T-helper 2 cell treated with Interferon-gamma antibody and Interleukin-4, amounts not matched to agents 100 ng/mL and 5 ng/mL, for 36 hours (primary cell): ENCODE results near the gene VPS39. TPM values are rescaled to one million over a fixed set of nuclear protein-coding genes. Genes with fewer than 3 reads are reported as not detected.
"Not testable (repeated sequence)": the region's sequence is repeated elsewhere in the genome, so short reads cannot be mapped to it uniquely, and the experiment has no call there.

Experiments
- intact Hi-C: fragments of 100-400 bp; cut with micrococcal nuclease; formaldehyde crosslinking; loops from one replicate; pipeline ENCODE4 v1.15.1; 2023
- total RNA-seq: library from RNA; stranded (reverse); gene quantifications from 2 replicates; pipeline ENCODE4 v1.2.3, GENCODE V29; 2022

Gene VPS39, protein sequence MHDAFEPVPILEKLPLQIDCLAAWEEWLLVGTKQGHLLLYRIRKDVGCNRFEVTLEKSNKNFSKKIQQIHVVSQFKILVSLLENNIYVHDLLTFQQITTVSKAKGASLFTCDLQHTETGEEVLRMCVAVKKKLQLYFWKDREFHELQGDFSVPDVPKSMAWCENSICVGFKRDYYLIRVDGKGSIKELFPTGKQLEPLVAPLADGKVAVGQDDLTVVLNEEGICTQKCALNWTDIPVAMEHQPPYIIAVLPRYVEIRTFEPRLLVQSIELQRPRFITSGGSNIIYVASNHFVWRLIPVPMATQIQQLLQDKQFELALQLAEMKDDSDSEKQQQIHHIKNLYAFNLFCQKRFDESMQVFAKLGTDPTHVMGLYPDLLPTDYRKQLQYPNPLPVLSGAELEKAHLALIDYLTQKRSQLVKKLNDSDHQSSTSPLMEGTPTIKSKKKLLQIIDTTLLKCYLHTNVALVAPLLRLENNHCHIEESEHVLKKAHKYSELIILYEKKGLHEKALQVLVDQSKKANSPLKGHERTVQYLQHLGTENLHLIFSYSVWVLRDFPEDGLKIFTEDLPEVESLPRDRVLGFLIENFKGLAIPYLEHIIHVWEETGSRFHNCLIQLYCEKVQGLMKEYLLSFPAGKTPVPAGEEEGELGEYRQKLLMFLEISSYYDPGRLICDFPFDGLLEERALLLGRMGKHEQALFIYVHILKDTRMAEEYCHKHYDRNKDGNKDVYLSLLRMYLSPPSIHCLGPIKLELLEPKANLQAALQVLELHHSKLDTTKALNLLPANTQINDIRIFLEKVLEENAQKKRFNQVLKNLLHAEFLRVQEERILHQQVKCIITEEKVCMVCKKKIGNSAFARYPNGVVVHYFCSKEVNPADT
- 71.1 and 74.1 TPM in 2 replicates for total RNA-seq

DNA sequence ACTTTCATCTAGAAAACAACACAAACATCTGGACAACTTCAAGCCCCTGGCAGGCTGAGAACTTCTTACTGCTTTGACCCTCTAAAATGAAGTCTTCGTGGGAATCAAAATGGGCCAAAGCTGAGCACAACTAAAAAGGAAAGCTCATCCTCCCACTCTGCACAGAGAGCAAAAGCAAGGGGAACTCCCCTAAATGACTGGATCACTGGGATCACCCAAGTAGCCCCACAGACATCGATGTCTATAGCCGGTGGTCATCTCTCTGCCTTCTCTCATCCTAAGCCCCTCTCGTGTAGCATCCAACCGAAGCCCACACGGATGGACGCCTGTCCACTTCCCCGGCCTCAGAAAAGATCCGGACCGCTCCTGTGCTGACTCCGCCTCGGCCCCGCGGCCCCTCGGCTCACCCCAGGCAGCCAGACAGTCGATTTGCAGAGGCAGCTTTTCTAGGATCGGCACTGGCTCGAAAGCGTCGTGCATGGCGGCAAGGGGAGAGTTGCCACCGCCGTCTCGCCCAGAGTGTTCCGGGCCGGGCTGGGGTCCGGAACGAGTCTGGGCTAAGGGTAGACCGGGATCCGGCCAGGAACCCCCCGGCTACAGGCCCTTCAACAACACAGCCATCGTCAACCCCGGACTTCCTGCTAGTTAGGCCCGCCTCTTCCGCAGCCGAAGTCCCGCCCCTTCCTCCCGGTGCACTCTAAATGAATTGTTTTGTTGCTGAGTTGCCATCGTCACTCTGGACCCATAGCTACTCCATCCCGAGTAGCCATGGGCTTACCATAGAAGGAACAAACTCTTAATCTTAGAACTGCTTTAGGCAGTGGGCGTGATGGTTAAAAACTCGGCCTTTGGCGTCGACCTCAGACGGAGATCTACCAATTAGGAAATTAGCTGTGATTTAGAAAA lies at the start of gene VPS39:
TSS of gene VPS39 (minus strand) at position 631 of the 906 bp plus-strand sequence. CDS start at position 480, 151 bp downstream.
- intact Hi-C loops, result loop anchor here (1.0 kb wide), 1 partner anchor 65 kb away; the partner anchor contains the start of genes GANC and TMEM87A

DNA sequence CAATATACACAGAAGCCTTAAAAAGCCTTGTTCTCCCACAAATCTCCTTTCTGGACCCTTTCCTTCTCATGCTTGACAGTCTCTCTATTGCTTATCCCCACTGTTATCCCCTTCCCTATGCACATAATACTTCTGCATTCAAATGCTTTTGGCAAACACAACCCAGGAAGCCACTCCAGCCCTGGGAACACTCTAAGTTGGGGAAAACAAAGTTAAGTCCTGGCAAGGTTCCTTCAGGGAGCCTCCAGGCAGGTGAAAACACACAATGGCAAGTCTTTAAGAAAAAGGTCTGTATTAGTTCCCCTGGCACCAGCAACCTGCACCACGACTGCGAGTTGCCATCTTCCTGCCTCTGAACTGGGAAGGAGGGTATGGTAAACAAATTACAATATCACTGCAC lies 45.2 kb upstream of the VPS39 start:
- intact Hi-C loops, result no loop called here

DNA sequence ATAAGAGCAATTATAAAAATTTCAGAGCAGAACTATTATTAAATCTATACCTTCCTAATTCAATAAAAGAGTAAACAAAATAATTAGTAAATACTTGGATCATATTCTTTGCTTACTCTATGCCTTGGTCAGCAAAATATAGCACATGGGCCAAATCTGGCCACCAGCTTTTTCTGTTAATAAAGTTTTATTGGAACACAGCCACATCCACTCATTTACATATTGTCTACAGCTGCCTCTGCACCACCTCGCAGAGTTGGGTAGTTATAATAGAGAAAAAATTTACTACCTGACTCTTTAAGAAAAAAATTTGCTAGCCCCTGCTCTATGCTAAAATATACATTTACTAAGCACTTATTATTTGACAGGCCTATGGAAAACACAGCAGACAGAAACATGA lies 32.7 kb upstream of the VPS39 start:
- intact Hi-C loops, result no loop called here

DNA sequence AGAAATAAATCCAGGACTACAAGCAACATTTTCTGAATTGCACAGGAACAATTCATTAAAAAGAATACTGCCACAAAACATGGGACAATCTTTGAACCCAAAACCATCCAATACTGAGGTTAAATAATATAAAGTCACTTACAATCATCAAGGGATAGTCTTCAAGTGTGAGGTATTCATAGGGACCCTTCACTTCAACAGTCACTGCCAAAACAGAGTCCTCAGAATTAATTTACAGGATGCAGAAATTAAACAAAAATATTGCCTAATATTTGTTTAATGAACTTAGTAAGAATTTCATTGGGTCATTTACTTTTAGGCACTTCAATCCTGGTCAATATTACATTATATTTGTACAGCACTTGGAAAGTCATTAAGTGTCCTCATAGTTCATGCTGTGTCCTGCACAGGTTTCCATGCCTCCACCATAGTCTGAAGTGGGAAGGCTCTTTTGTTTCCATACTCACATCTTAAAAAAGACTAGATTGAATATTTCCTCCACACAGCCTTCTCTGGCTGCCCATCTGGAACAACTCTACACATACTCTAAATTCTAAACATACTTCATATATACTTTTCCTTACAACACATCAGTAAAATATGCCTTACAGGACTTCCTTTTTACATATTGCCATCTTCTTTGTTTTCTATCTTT lies 31.6 kb upstream of the VPS39 start:
- intact Hi-C loops, result no loop called here

DNA sequence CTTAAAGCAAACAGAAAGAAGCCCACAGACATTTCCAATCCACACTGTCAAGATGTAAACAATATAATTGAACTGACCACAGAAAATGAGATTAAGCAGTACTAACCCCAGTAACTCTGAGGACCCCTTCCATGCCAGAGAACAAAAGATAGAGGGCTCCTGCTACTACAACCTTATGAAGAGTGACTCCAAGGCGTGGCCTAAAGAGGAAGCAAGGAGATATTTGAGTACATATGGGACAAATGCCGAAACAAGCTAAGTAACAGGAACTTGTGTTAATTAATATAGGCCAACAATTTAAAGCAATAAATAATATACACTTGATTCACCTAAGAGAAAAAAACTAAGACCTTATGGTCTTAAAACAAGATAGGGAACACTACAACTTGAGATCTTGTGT lies 25.0 kb upstream of the VPS39 start:
- intact Hi-C loops, result no loop called here

DNA sequence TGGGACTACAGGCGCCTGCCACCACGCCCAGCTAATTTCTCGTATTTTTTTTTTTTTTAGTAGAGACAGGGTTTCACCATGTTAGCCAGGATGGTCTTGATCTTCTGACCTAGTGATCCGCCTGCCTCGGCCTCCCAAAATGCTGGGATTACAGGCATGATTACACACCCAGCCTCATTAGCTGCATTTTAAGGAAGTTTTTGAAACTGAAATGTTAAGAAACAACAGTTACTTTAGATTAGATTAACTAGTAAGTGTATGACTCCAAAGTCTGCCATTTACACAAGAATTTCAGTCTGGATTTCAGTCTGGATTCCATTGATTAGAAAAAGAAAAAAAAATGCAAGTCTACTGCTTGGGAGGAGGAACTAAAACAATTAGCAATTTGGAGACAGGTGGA lies 24.5 kb upstream of the VPS39 start:
- intact Hi-C loops, result no loop called here

DNA sequence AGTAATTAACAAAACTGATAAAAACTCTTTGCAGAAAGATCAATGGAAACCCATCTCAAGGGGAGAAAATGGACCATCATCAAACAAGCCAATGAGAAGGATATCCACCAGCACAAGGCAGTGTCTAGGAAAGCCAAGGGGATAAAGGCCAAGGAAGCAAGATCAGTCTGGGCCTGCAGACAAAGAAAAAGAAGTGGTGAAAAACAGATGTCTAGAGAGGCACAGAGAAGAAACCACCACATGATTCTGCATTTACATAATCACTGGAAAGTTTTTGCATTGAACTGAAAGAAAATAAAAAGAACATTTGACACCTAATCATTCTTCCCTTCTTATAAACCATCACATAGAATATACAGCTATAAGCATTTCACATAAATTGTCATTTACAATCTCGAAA lies 23.0 kb upstream of the VPS39 start:
- intact Hi-C loops, result no loop called here

DNA sequence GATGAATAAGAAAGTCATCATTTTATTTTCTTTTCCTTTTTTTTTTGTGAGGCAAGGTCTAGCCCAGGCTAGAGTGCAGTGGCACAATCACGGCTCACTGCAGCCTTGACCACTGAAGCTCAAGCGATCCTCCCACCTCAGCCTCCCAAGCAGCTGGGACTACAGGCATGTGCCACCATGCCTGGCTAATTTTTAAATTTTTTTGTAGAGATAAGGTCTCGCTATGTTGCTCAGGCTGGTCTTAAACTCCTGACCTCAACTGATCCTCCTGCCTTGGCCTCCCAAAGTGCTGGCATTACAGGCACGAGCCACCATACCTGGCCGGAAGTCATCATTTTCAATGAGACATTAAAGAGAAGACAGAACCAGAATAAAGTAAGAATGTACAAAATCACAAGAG lies 20.9 kb upstream of the VPS39 start:
- intact Hi-C loops, result not testable (repeated sequence)

DNA sequence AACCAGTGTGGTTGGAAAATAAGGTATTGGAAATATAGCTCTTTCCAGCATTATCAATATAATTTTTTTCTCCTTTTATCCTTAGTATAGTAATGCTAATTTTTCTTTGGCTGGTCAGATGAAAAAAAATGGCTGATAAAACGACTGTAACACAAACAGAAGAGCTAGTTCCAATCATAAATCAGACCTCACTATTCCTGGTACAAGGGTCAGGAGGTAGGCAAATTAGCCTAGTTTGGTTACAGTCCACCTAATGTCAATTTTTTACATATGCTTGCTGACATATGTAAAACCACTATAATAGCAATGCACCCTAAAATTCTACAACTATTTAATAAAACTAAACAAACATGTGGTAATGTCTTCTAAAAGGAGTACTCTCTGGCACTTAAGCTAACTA lies 19.9 kb upstream of the VPS39 start:
- intact Hi-C loops, result no loop called here

DNA sequence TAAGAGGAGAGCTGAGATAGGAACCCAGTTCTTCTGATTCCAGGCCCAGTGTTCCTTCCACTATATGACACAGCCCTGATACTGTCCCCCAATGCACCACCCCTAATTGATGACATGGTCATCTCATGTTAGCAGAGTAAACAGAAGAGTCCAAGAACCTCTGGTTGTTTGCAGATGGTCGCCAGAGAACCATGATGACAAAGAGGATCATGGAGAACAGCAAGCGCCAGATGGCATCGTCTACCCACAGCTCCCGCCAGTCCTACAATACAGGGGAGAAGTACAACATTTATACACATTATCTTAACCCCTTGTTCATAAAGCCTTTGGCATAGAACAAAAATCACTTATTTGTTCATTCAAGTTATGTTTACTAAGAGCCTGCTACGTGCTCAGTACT lies 18.5 kb upstream of the VPS39 start:
- intact Hi-C loops, result no loop called here

DNA sequence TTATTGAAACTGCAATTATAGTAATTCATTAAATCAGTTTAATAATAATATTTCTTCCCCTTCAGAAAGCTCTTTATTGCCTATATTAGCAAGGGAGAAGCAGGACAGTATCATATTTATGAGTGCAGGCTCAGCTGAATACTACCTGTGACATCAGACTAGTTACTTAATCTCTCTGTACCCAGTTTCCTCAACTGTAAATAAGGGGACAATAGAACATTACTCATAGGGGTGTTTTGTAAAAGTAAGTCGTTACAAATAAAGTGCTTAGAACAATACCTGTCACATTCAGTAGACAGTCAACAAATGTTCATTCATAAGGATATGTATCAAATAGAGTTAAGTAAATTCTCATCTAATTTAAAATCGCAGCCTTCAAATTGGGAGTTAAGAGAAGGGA lies 12.1 kb upstream of the VPS39 start:
- intact Hi-C loops, result no loop called here

DNA sequence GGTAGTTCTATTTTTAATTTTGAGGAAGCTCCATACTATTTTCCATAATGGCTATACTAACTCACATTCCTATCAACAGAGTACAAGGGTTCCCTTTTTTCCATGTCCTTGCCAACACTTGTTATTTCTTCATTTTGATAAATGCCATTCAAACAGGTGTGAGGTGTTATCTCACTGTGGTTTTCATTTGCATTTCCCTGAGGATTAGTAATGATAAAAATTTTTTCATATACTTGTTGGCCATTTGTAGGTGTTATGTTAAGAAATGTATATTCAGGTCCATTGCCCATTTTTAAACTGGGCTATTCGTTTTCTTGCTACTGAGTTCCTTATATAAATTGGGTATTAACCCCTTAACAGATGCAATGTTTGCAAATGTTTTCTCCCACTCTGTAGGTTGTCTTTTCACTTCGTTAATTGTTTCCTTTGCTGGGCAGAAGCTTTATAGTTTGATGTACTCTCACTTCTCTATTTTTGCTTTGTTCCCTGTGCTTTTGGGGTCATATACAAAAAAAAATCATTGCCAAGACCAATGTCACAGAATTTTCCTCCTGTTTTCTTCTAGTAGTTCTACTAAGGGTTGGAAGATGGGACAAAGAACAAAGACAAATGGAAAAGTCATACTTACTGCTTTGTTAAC lies 11.0 kb upstream of the VPS39 start:
- intact Hi-C loops, result no loop called here

DNA sequence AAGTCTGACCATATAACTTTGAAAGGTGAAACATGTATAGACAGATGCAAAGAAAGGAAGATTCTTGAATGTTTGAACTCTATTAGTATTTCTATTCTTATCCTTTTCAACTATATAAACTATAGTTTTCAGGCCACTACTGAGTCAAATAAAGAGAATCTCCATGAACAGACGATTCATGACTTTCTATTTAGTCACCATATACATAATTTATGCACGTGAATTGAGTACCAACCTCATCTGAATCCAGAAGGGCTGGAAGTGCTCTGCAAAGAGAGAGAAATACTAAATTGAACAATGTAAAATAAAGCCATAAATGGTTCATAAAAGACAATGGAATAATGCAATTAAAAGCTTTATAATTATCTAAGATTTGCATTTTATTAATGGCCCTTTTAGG lies 9.5 kb upstream of the VPS39 start:
- intact Hi-C loops, result no loop called here

DNA sequence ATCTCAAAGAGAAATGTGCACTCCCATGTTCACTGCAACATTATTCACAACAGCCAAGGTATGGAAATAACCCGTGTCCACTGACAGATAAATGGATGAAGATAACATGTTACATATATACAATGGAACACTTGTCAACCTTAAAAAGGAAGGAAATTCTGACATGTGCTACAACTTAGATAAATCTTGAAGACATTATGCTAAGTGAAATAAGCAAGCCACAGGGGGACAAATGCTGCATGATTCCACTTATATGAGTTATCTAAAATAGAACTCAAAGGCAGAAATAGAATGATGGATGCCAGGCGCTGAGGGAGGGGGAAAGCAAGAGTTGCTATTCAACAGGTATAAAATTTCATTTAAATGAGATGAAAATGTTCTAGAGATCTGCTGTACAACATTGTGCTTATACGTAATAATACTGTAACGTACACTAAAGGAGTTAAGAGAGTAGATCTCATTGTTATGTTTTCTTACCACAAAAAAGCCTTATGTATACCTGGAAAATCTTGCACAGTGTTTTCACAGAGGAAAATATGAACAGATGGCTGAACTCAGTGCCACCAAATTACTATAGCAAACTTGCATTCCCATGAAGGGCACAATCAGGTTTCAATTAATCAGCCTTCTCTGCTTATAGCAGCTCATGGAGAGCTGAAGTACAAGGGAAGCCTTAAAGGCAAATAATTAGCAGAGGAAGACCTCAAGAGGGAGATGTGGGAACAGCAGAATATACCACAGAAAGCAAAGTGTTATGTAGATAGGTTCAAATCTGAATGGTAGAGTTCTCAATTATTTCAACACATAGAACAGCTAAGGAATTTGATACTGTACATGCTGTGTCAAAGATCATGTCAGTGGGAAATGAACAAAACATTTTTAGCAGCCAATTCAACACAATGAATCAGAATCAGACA lies 8.1 kb upstream of the VPS39 start:
- intact Hi-C loops, result no loop called here

DNA sequence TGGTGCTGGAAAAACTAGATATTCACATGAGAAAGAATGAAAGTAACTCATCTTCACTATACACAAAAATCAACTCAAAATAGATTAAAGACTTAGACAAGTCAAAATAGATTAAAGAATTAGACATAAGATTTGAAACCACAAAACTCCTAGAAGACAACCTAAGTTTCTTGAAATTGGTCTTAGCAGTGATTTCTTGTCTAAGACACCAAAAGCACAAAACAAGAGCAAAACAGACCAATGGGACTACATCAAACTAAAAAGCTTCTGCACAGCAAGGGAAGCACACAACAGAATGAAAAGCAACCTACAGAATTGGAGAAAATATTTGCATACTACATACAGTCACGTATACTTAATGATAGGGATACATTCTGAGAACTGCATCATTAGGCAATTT lies 6.5 kb upstream of the VPS39 start:
- intact Hi-C loops, result no loop called here

DNA sequence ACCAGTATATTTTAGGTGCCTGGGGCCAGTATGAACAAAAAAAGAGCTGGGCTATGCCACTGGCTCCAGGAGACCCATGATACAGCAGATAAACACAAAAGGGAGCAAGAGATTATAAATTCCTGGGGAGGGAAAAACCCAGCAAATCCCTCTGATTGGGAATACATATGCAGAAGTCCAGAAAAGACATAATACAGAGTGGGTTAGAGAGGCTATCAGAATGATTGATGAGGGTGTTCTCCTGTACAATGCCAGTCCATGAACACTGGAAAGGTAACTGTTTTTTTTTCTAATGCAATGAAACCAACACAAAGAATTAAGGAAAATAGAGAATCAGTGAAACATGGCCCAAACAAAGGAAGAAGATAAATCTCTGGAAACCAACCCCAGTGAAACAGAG lies 5.4 kb upstream of the VPS39 start:
- intact Hi-C loops, result no loop called here

DNA sequence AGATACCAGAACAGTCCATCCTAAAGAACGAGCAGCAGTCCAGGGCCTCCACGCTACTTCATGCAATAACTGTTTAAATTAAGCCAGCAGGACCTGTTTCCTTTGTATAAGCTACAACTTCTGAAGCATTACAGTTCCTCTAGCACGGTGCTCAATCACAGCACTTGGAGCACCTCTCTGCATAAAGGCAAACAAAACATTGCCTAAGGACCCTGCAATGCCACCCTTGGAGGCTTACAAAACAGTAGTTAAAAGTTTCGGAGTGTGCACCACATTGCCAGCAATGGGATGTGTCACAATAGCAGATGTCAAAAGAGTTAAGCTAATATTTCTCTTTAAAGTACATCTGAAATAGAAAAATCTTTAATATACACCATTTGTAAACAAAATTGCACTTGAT lies 2.6 kb upstream of the VPS39 start:
- intact Hi-C loops, result no loop called here

DNA sequence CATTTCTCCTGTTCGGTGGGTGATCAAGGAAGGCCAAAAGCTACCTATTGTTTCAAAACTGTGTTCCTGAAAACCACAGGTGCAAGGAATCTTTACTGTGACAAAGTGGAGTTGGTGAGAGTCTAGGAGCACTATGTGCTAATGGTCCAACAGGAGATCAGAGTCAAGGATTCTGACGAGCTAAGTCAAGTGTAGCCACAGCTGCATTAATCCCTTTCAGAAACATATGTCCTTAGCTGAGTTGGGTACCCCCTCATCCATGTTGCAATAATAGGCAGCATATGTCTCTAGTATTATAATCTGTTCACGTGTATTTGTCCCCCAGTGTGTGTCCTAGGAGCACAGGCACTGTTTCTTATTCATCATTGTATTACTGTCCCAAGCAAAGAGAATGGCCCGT lies 1.7 kb downstream of the VPS39 start:
- intact Hi-C loops, result no loop called here

DNA sequence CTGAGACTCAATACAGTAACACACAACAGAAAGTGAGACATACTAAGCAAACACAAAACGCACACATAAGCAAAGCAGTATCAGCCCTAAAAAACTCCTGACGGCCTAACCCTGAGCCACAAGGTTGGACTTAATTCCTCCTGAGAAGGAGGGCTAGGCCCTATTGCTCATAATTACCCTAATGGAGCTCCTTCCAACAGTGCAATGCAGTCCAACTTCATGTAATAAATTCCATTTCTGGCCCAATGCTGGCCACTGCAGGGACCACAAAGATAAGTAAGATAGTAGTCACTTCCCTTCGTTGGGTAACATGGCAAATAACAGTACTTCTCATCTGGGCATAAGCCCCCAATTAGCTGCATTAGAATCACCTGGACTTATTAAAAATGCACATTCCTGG lies 4.2 kb downstream of the VPS39 start:
- intact Hi-C loops, result no loop called here
